Upper lobe of left lung (tissue), 6 donors: ENCODE data around the gene C17orf50. TPM values are rescaled to one million over a fixed set of nuclear protein-coding genes. Genes with fewer than 3 reads are reported as not detected.

Source experiments
- ATAC-seq, 2 donors: fragments of 200-7000 bp; cut with Tn5 transposase; one replicate each; pipeline ENCODE4 v1.9.1; 2022; ENCODE audit warnings: mild to moderate bottlenecking in 2 of 2, moderate library complexity in 2 of 2; ENCODE audit not compliant: low FRiP score in 2 of 2
- DNase-seq, 2 donors: peaks; one replicate each; pipeline ENCODE4 v3.0.0-alpha.2; 2019 to 2020
- H3K27ac ChIP-seq, 4 donors: fragments of 200-600 bp; sonication (generic); one replicate each; pipeline ENCODE4 v1.5.1; 2016 to 2019
- H3K27me3 ChIP-seq, 4 donors: fragments of 200-600 bp; sonication (generic); one replicate each; pipeline ENCODE4 v1.5.1; 2017 to 2019
- H3K36me3 ChIP-seq, 4 donors: fragments of 200-600 bp; sonication (generic); one replicate each; pipeline ENCODE4 v1.5.1; 2016 to 2019
- H3K4me1 ChIP-seq, 4 donors: fragments of 200-600 bp; sonication (generic); one replicate each; pipeline ENCODE4 v1.5.1; 2018 to 2019
- H3K4me3 ChIP-seq, 4 donors: fragments of 200-600 bp; sonication (generic); one replicate each; pipeline ENCODE4 v1.5.1; 2017 to 2019; ENCODE audit warnings: mild to moderate bottlenecking in 2 of 4, moderate library complexity in 1 of 4
- H3K9me3 ChIP-seq, 4 donors: fragments of 200-600 bp; sonication (generic); one replicate each; pipeline ENCODE4 v1.5.1; 2018 to 2019
- CTCF ChIP-seq, 6 experiments: fragments of 450-650 bp in 4 of 6; fragments of 200-600 bp in 2 of 6; sonication (generic) in 2 of 6; IDR thresholded peaks; one replicate each; pipeline ENCODE4 v1.5.1; 2016 to 2019; ENCODE audit warnings: antibody characterized with exemption in 6 of 6
- EP300 ChIP-seq, 4 donors: sonication (generic); formaldehyde crosslinking; IDR thresholded peaks; one replicate each; pipeline ENCODE4 v1.5.1; 2017; ENCODE audit warnings: antibody characterized with exemption in 4 of 4, control low read depth in 2 of 4
- POLR2A ChIP-seq, 4 donors: fragments of 450-650 bp; IDR thresholded peaks; one replicate each; pipeline ENCODE4 v1.5.1; 2016 to 2017; ENCODE audit warnings: antibody characterized with exemption in 4 of 4, mild to moderate bottlenecking in 2 of 4
- POLR2AphosphoS5 ChIP-seq, 2 donors: sonication (generic); formaldehyde crosslinking; IDR thresholded peaks; one replicate each; pipeline ENCODE4 v1.5.1; 2017; ENCODE audit warnings: antibody characterized with exemption in 2 of 2
- WGBS, 2 donors: methylation state at CpG; one replicate each; pipeline ENCODE4 v1.1.5; 2017 to 2018; 5-methylcytosine and 5-hydroxymethylcytosine counted together
- total RNA-seq, 6 donors: library from RNA; depleted of rRNA in 4 of 6; stranded (reverse); fragments of >200 nt in 4 of 6; gene quantifications; one replicate each; pipeline versions ENCODE4 v1.1.0 to v1.2.1, GENCODE V29; 2016 to 2021
- donor health status: DM: no; HTN: no; CAD: no; lungs with moderate emphysema.
- donor health status: DM: no; HTN: yes; CAD: no; lungs with severe emphysema.

Gene C17orf50
- total RNA-seq, 6 donors from 2014 or later = 0.46 to 1.1 TPM; not detected in 4

DNA sequence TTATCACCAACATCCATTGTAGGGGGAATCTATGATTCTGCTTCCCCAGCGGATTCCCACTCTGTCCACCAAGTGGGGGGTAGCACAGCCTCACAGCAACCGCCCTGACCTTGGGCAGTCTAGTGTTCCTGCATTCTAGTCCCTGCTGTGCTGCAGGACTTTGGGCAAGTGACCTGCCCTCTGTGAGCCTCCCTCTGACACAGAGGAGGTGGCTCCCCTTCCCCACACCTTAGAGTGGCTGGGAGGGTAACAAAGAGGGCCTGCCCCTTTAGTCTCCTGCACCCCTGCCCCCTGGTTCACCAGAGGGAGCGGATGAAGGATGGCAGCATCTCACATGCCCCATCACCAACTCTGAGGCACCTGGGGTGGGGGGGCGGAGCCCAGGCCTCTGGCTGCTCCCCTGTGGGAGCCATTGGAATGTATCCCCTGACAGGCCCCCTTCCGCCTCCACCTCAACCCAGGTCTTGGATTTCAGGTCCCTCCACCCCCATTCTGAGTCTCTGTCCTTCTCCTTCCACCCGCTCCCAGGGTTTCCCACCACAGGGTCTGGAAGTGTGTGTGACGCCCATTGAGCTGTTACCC is 17.7 kb upstream of the C17orf50 start:
- no peak for ATAC-seq

DNA sequence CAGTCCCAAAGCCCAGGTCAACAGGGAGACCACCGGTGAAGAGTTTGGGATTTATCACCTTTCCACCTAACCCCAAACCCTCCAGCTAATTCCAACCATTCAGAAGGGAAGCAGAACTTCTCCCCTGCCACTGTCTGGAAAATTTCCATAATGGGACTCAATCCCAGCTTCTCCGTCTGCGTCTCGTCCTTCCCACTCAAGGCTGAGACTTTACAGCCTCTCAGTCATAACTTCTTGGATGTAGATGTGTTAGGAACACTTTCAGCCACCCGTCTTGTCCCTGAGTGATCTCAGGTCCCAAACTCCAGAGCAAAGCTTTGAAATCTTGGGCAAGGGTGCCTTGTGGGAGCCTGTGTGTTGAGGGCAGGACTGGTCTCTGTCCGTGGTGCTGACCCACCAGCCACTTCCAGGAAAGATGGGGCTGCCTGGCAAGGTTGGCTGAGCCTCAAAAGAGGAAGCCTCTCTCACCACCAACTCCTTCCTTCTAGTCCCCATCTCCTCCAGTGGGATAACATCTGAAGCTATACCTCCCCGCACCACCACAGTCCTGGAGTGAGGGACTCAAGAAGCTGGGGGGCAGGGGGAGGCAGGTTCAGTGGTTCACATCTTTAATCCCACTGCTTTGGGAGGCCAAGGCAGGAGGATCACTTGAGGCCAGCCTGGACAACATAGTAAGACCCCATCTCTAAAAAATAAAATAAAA is 16.9 kb upstream of the C17orf50 start:
- no peak for DNase-seq
- TF ChIP-seq EP300 (IDR thresholded peaks at IDR 0.05) = no peak
- no peak for TF ChIP-seq CTCF (IDR thresholded peaks at IDR 0.05)
- no peak for TF ChIP-seq POLR2AphosphoS5 (IDR thresholded peaks at IDR 0.05)
- TF ChIP-seq POLR2A (IDR thresholded peaks at IDR 0.05) = no peak
- ATAC-seq = no peak
- no peaks in the 10 kb centered on the region for H3K36me3 ChIP-seq
- H3K4me3 ChIP-seq = no peak overlapping the region
- whole genome bisulfite sequencing, 2 donors = 46 to 68% methylated on average over 7 of the region's 7 CpGs
- peaks cover 0 to 19% (median 11%) of the 10 kb centered on the region in 4 donors for H3K4me1 ChIP-seq
- H3K27ac ChIP-seq = no peak overlapping the region
- no peaks in the 10 kb centered on the region for H3K9me3 ChIP-seq
- H3K27me3 ChIP-seq = peaks cover 0 to 10% (median 4%) of the 10 kb centered on the region in 4 donors

More for the DNA sequence above, 17.7 kb upstream of the C17orf50 start:
- Histone ChIP-seq H3K4me1 (peaks cover 0 to 19% (median 11%) of the 10 kb centered on the region in 4 donors), H3K4me3 (no peak overlapping the region), H3K27me3 (peaks cover 0 to 7% (median 3%) of the 10 kb centered on the region in 4 donors), H3K27ac (no peak overlapping the region), H3K9me3 (no peaks in the 10 kb centered on the region), H3K36me3 (no peaks in the 10 kb centered on the region)
- no peak for DNase-seq
- TF ChIP-seq POLR2AphosphoS5 (IDR thresholded peaks at IDR 0.05) (no peak), CTCF (IDR thresholded peaks at IDR 0.05) (no peak), EP300 (IDR thresholded peaks at IDR 0.05) (no peak), POLR2A (IDR thresholded peaks at IDR 0.05) (no peak)
- 54 to 79% methylated on average over 6 to 7 of the region's 7 CpGs for WGBS, 2 donors

DNA sequence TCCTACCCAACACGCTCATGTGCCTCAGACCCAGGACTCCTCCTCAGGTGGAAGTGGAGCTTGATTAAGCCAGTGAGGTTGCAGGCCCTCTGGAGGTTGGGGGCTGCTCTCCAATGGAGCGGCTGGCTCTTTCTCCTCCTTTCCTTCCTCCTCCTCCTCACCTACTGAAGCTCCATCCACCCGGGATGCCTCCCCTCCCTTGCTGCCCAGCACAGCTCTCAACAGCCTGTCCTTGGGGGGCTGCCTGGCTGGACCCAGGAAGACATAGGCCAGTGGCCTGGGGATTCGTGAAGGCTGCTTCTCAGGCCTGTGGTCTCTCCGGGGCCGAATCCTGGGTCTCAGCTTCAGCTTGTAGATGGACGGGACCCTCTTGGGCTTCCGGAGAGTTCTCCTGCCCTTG is 15.9 kb upstream of the C17orf50 start:
- WGBS, 2 donors = 74 to 84% methylated on average over 3 to 8 of the region's 8 CpGs
- peaks cover 0 to 15% (median 7%) of the 10 kb centered on the region in 4 donors for H3K27me3 ChIP-seq
- peaks cover 2 to 21% (median 14%) of the 10 kb centered on the region in 4 donors for H3K4me1 ChIP-seq
- no peak for TF ChIP-seq EP300 (IDR thresholded peaks at IDR 0.05)
- no peak for TF ChIP-seq CTCF (IDR thresholded peaks at IDR 0.05)
- no peak for TF ChIP-seq POLR2AphosphoS5 (IDR thresholded peaks at IDR 0.05)
- no peak for TF ChIP-seq POLR2A (IDR thresholded peaks at IDR 0.05)
- no peak overlapping the region for H3K27ac ChIP-seq
- H3K4me3 ChIP-seq = no peak overlapping the region
- ATAC-seq (no peak), DNase-seq (no peak)
- H3K9me3 ChIP-seq = no peaks in the 10 kb centered on the region
- H3K36me3 ChIP-seq = no peaks in the 10 kb centered on the region

GRCh38 chr17:35745246-35745645 is 15.4 kb upstream of the C17orf50 start:
- no peak overlapping the region for H3K27ac ChIP-seq
- TF ChIP-seq POLR2AphosphoS5 (IDR thresholded peaks at IDR 0.05) (no peak), CTCF (IDR thresholded peaks at IDR 0.05) (no peak), POLR2A (IDR thresholded peaks at IDR 0.05) (no peak), EP300 (IDR thresholded peaks at IDR 0.05) (no peak)
- no peak overlapping the region for H3K4me3 ChIP-seq
- 70 to 89% methylated on average over 2 to 7 of the region's 7 CpGs for WGBS, 2 donors
- no peak for ATAC-seq
- H3K4me1 ChIP-seq = peaks cover 4 to 26% (median 18%) of the 10 kb centered on the region in 4 donors
- no peaks in the 10 kb centered on the region for H3K9me3 ChIP-seq
- no peaks in the 10 kb centered on the region for H3K36me3 ChIP-seq
- H3K27me3 ChIP-seq = peaks cover 0 to 19% (median 9%) of the 10 kb centered on the region in 4 donors
- no peak for DNase-seq
